ENCODE measurements around the gene TMEM234.

Gene TMEM234

DNA sequence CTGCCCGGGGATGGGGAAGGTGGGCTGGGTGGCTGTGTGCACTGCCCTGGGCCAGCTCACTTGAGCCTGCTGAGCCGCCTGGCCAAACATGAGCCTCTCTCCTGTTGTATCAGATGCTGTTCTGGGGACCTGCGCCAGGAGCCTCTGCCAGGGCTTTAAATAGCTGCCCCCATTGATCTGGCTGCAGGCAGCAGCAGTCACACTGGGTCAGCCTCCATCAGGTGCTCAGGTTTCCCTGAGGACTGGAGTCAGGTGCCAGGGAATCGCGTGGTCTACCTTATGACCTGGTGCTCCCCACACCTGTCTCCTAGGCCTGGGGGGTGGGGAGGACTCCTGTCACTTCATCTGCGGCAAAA is 22.5 kb downstream of the TMEM234 start:
- peaks cover 40% of the 10 kb centered on the region for H3K4me1 Mint-ChIP-seq
- H3K27ac Mint-ChIP-seq: peak overlapping the region; percentile 97 to 98 (median 98)
- TF ChIP-seq, protein P1, sequence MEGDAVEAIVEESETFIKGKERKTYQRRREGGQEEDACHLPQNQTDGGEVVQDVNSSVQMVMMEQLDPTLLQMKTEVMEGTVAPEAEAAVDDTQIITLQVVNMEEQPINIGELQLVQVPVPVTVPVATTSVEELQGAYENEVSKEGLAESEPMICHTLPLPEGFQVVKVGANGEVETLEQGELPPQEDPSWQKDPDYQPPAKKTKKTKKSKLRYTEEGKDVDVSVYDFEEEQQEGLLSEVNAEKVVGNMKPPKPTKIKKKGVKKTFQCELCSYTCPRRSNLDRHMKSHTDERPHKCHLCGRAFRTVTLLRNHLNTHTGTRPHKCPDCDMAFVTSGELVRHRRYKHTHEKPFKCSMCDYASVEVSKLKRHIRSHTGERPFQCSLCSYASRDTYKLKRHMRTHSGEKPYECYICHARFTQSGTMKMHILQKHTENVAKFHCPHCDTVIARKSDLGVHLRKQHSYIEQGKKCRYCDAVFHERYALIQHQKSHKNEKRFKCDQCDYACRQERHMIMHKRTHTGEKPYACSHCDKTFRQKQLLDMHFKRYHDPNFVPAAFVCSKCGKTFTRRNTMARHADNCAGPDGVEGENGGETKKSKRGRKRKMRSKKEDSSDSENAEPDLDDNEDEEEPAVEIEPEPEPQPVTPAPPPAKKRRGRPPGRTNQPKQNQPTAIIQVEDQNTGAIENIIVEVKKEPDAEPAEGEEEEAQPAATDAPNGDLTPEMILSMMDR (IDR thresholded peaks at IDR 0.05; ENCODE audit: unreplicated experiment in 3 of 3): no peak
- peak overlapping the region; percentile 85 to 93 (median 86) for H3K4me3 Mint-ChIP-seq
- peaks cover 11% of the 10 kb centered on the region for H3K36me3 Mint-ChIP-seq (ENCODE audit: low read depth)
- no peaks in the 10 kb centered on the region for H3K27me3 Mint-ChIP-seq (ENCODE audit: low read depth)
- no peaks in the 10 kb centered on the region for H3K9me3 Mint-ChIP-seq

DNA sequence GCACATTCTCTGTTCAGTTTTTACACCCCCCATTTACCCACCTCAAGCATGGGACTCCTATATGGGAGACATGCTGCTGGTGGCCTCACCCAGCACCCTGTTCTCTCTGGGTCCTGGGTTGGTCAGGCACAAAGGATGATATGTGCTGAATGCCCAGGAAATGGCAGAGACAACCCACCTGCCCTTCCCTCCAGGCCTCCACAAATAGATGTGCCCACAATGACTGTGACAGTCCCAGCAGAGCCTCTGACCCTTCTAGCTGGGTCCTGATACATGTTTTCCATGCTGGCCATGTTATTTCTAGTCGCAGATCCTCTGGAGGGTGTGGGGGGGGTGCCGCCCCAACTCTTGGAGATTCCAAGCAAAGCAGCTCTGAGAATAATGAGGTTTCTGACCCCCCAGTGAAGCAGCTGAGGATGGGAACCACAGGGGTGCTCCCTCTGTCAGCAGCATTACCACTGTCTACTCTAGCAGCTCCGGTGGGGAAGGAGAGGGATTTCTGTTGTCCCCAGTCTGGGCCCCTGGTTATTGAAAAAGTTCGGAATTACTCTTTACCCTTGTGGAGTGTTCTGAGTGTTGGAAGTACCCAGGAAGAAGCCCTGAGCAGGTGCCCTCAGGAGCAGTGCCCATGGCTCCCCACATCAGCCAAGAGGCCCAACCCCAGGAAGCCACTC is 23.0 kb downstream of the TMEM234 start:
- H3K4me3 Mint-ChIP-seq: peak overlapping the region; percentile 27 to 93 (median 85)
- H3K27me3 Mint-ChIP-seq (ENCODE audit: low read depth): no peaks in the 10 kb centered on the region
- no peaks in the 10 kb centered on the region for H3K9me3 Mint-ChIP-seq
- peaks cover 15% of the 10 kb centered on the region for H3K36me3 Mint-ChIP-seq (ENCODE audit: low read depth)
- TF ChIP-seq, protein P1 (IDR thresholded peaks at IDR 0.05; ENCODE audit: unreplicated experiment in 3 of 3): no peak
- peaks cover 36% of the 10 kb centered on the region for H3K4me1 Mint-ChIP-seq
- H3K27ac Mint-ChIP-seq: peak overlapping the region; percentile 23 to 98 (median 43)

DNA sequence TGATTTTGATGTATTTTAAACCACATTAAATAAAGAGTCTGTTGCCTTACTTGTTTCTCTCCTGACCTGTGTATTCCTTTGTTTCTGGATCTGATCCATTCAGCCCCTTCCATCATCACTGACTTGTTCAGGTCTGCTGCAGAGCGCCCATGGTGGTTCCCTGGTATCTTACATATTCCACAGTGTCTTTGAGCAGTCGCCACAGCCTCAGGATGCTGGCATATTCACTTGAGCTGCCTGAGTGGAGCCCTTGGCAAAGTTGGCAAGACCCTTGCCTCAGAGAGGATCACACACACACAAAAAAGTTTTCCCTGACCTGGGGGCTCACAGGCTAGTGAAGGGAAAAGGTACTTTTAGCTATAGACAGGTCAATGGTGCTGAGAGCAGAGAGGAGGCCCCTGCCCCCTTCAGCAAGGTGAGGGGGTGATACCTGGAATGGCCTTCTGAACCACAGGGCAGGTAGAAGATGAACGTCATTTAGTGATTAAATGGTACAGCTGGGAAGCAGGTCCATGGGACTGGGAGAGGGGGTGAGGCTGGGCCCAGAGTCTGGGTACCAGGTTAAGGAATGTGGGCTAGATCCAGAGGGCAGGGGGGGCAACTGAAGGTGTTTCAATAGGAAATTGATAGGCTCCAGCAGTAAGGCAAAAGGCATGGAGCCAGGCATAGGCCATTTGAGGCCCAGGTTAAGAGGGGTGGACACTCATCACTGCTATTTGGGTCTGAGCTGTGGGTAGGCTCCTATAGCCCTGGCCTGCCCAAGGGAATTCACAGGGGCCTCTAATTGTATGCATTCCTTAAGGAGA is 23.7 kb downstream of the TMEM234 start:
- H3K36me3 Mint-ChIP-seq (ENCODE audit: low read depth): peaks cover 21% of the 10 kb centered on the region

DNA sequence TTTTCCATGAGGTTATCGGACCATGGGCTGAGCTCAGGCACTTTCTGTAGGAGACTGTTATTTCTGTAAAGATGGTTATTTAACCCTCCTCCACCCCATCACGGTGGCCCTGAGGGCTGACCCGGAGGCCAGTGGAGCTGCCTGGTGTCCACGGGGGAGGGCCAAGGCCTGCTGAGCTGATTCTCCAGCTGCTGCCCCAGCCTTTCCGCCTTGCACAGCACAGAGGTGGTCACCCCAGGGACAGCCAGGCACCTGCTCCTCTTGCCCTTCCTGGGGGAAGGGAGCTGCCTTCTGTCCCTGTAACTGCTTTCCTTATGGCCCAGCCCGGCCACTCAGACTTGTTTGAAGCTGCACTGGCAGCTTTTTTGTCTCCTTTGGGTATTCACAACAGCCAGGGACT is 24.3 kb downstream of the TMEM234 start:
- H3K27ac Mint-ChIP-seq: peak overlapping the region; percentile 23 to 98 (median 55)
- TF ChIP-seq, protein P1 (IDR thresholded peaks at IDR 0.05; ENCODE audit: unreplicated experiment in 3 of 3): no peak
- H3K27me3 Mint-ChIP-seq (ENCODE audit: low read depth): no peaks in the 10 kb centered on the region
- H3K9me3 Mint-ChIP-seq: no peaks in the 10 kb centered on the region
- H3K4me3 Mint-ChIP-seq: peak overlapping the region; percentile 12 to 43 (median 41)
- H3K36me3 Mint-ChIP-seq (ENCODE audit: low read depth): peaks cover 27% of the 10 kb centered on the region
- H3K4me1 Mint-ChIP-seq: peaks cover 36% of the 10 kb centered on the region

More for the DNA sequence above, 23.7 kb downstream of the TMEM234 start:
- H3K4me1 Mint-ChIP-seq: peaks cover 36% of the 10 kb centered on the region
- peak overlapping the region; percentile 29 to 93 (median 59) for H3K4me3 Mint-ChIP-seq
- peak overlapping the region; percentile 23 to 98 (median 43) for H3K27ac Mint-ChIP-seq
- no peaks in the 10 kb centered on the region for H3K27me3 Mint-ChIP-seq (ENCODE audit: low read depth)
- TF ChIP-seq, protein P1 (IDR thresholded peaks at IDR 0.05; ENCODE audit: unreplicated experiment in 3 of 3): no peak
- H3K9me3 Mint-ChIP-seq: no peaks in the 10 kb centered on the region

DNA sequence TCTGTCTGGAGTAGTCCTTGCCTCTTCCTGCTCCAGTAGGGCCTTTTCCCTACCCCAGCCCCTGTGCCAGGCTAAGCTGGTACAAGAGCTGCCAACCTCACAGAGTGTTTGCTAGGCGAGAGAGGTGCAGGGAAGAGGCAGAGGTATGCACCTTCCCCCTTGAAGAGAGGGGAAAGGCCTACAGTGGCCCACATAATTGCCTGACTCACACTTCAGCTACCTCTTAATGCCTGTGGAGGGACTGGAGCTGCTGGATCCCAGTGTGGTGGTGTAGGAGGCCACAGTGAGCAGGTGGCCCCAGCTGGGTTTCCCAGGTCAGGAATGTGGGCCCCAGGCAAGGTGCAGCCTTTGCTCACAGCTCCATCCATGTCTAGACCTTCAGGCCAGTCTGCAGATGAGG is 25.1 kb downstream of the TMEM234 start:
- H3K27me3 Mint-ChIP-seq (ENCODE audit: low read depth): no peaks in the 10 kb centered on the region
- H3K27ac Mint-ChIP-seq: peak overlapping the region in 2 of 3 experiments; percentile 23 to 60
- H3K4me3 Mint-ChIP-seq: peak overlapping the region in 1 of 3 experiments; percentile 41
- no peaks in the 10 kb centered on the region for H3K9me3 Mint-ChIP-seq
- TF ChIP-seq, protein P1 (IDR thresholded peaks at IDR 0.05; ENCODE audit: unreplicated experiment in 3 of 3): no peak
- peaks cover 30% of the 10 kb centered on the region for H3K4me1 Mint-ChIP-seq
- peaks cover 33% of the 10 kb centered on the region for H3K36me3 Mint-ChIP-seq (ENCODE audit: low read depth)
